Lower leg skin (tissue), 3 donors: ENCODE measurements around the gene GAS6.

Experiments
- CTCF ChIP-seq, 3 donors: fragments of 450-650 bp; IDR thresholded peaks; one replicate each; pipeline ENCODE4 v1.5.1; 2016; ENCODE audit warnings: antibody characterized with exemption in 3 of 3, mild to moderate bottlenecking in 3 of 3, moderate library complexity in 2 of 3
- POLR2A ChIP-seq, 2 donors: fragments of 450-650 bp; IDR thresholded peaks; one replicate each; pipeline ENCODE4 v1.6.1; 2016 to 2017; ENCODE audit warnings: antibody characterized with exemption in 2 of 2, mild to moderate bottlenecking in 1 of 2, moderate library complexity in 1 of 2

GRCh38 chr13:113883921-113884804, 20.3 kb upstream of the GAS6 start:
- TF ChIP-seq CTCF (IDR thresholded peaks at IDR 0.05) (no peak), POLR2A (IDR thresholded peaks at IDR 0.05) (no peak)
